Occipital lobe (tissue), 2 donors: ENCODE results near the gene ZNF330. TPM values are rescaled to one million over a fixed set of nuclear protein-coding genes. Genes with fewer than 3 reads are reported as not detected.
"Not testable (repeated sequence)": the region's sequence is repeated elsewhere in the genome, so short reads cannot be mapped to it uniquely, and the experiment has no call there.

Experiments used
- DNase-seq: peaks from one replicate; lab custom pipeline; 2025; lab: John Stamatoyannopoulos, UW
- total RNA-seq: library from RNA; depleted of rRNA; stranded (reverse); fragments of >200 nt; gene quantifications from one replicate; pipeline ENCODE4 v1.2.3, GENCODE V29; 2014

ZNF330 gene
- total RNA-seq, result 23.4 TPM

- DNase-seq, result peak; percentile 86
These were observed at the start of gene ZNF330 for GRCh38 chr4:141220691-141221659. Gene ZNF330 (plus strand): TSS chr4:141220895. CDS start chr4:141222372, 1,477 bp downstream.

- DNase-seq, result no peak
These were observed 46.2 kb upstream of the ZNF330 start for GRCh38 chr4:141174457-141174856.

GRCh38 chr4:141177171-141177570 lies 43.5 kb upstream of the ZNF330 start:
- no peak for DNase-seq

- DNase-seq, result no peak
These were observed 41.0 kb upstream of the ZNF330 start for GRCh38 chr4:141179474-141180373.

GRCh38 chr4:141180991-141181761 lies 39.5 kb upstream of the ZNF330 start:
- no peak for DNase-seq

GRCh38 chr4:141183491-141183890 lies 37.2 kb upstream of the ZNF330 start:
- DNase-seq, result not testable (repeated sequence)

GRCh38 chr4:141192564-141192963 lies 28.1 kb upstream of the ZNF330 start:
- DNase-seq, result no peak

- no peak for DNase-seq
These were observed 27.1 kb upstream of the ZNF330 start for GRCh38 chr4:141193516-141194034.

- DNase-seq, result no peak
These were observed 25.5 kb upstream of the ZNF330 start for GRCh38 chr4:141195095-141195707.

- DNase-seq, result no peak
These were observed 24.3 kb upstream of the ZNF330 start for GRCh38 chr4:141196227-141196933.

GRCh38 chr4:141207961-141208360 lies 12.7 kb upstream of the ZNF330 start:
- no peak for DNase-seq

GRCh38 chr4:141210168-141210567 lies 10.5 kb upstream of the ZNF330 start:
- no peak for DNase-seq

GRCh38 chr4:141213550-141213991 lies 7.1 kb upstream of the ZNF330 start:
- no peak for DNase-seq

GRCh38 chr4:141215030-141215429 lies 5.7 kb upstream of the ZNF330 start:
- no peak for DNase-seq

- DNase-seq, result no peak
These were observed 4.5 kb upstream of the ZNF330 start for GRCh38 chr4:141216002-141216761.

- DNase-seq, result no peak
These were observed 424 bp upstream of the ZNF330 start for GRCh38 chr4:141220271-141220670.

GRCh38 chr4:141223418-141223817 lies 2.7 kb downstream of the ZNF330 start:
- no peak for DNase-seq

- not testable (repeated sequence) for DNase-seq
These were observed 6.6 kb downstream of the ZNF330 start for GRCh38 chr4:141227280-141227679.
